ENCODE results near the gene RDX. TPM values are rescaled to one million over a fixed set of nuclear protein-coding genes. Genes with fewer than 3 reads are reported as not detected.
A peak's percentile ranks its signal among the peaks of the same experiment; 100 is the strongest.

RDX gene
- total and polyA plus RNA-seq, 2 of the 13 experiments (the other 11 are each of a cell fraction or from before 2014, with no cell fraction given): 20.7 to 63.1 TPM

DNA sequence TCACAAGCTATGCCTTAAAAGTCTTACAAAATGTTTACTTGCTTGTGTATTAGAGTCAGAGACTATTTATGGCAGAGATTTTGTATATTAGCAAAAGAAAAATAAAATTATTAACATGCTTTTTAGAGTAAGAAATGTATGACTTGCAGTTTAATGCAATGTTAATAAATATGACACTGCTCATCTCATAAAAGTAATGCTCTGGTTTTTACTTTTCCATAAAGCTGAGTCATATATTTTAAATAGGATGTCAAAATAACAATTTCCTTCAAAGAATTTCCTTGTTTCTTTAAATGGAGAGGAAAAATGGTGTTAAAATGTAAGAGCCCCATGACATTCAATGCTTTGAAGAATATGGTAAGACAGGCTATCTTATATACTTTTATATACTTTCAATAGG, 16.3 kb upstream of the RDX start:
- H3K36me3 ChIP-seq (replicated peaks in 1 of 2; ENCODE audit: control insufficient read depth in 1 of 2, insufficient read depth in 2 of 2, low read length in 2 of 2): no peaks in the 10 kb centered on the region
- H2AFZ ChIP-seq (ENCODE audit: low read length): no peak overlapping the region
- peaks cover 11% of the 10 kb centered on the region for H3K4me1 ChIP-seq (ENCODE audit: insufficient read depth, low read length)
- no peak for ATAC-seq
- intact Hi-C loops (cut with micrococcal nuclease; ENCODE audit: unreplicated experiment) (no loop called here), in situ Hi-C loops (cut with HindIII; ENCODE audit: extremely low pct_ligation_motif_present, low pct_unique_long_range_greater_than_20kb) (no loop called here)
- no peak overlapping the region for H3K27ac ChIP-seq (ENCODE audit: extremely low read length, insufficient read depth, low read length)
- no peaks in the 10 kb centered on the region for H3K79me2 ChIP-seq (ENCODE audit: insufficient read depth, low read length)
- H4K20me1 ChIP-seq (ENCODE audit: insufficient read depth, low read length): no peaks in the 10 kb centered on the region
- no peak overlapping the region for H3K4me2 ChIP-seq (ENCODE audit: low read depth, low read length)
- H3K4me3 ChIP-seq (replicated peaks in 1 of 3; ENCODE audit: insufficient read depth in 1 of 3, low read depth in 2 of 3, low read length in 3 of 3): no peak overlapping the region
- H3K9me3 ChIP-seq (ENCODE audit: low read length): no peaks in the 10 kb centered on the region
- TF ChIP-seq NFE2L2 (IDR thresholded peaks at IDR 0.05; ENCODE audit: low read length): 0 out of 2 replicates have a peak, but pooled peaks have one; percentile 8
- TF ChIP-seq, protein P1, sequence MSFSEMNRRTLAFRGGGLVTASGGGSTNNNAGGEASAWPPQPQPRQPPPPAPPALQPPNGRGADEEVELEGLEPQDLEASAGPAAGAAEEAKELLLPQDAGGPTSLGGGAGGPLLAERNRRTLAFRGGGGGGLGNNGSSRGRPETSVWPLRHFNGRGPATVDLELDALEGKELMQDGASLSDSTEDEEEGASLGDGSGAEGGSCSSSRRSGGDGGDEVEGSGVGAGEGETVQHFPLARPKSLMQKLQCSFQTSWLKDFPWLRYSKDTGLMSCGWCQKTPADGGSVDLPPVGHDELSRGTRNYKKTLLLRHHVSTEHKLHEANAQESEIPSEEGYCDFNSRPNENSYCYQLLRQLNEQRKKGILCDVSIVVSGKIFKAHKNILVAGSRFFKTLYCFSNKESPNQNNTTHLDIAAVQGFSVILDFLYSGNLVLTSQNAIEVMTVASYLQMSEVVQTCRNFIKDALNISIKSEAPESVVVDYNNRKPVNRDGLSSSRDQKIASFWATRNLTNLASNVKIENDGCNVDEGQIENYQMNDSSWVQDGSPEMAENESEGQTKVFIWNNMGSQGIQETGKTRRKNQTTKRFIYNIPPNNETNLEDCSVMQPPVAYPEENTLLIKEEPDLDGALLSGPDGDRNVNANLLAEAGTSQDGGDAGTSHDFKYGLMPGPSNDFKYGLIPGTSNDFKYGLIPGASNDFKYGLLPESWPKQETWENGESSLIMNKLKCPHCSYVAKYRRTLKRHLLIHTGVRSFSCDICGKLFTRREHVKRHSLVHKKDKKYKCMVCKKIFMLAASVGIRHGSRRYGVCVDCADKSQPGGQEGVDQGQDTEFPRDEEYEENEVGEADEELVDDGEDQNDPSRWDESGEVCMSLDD (CRISPR knock-in tag; IDR thresholded peaks at IDR 0.05; ENCODE audit: borderline replicate concordance): no peak
- no peaks in the 10 kb centered on the region for H3K27me3 ChIP-seq (ENCODE audit: control insufficient read depth in 1 of 2, insufficient read depth in 2 of 2, low read length in 2 of 2)
- ChIA-PET POLR2A (no interaction called here), CTCF (ENCODE audit: low intra/inter-chr PET ratio, low total read pairs) (no interaction called here)
- no peak for FAIRE-seq
- no peak for DNase-seq (ENCODE audit: low spot score)
- H3K9ac ChIP-seq (ENCODE audit: insufficient read depth, low read depth, low read length): no peak overlapping the region
- BruUV-seq (replicated peaks): no TSS peak

DNA sequence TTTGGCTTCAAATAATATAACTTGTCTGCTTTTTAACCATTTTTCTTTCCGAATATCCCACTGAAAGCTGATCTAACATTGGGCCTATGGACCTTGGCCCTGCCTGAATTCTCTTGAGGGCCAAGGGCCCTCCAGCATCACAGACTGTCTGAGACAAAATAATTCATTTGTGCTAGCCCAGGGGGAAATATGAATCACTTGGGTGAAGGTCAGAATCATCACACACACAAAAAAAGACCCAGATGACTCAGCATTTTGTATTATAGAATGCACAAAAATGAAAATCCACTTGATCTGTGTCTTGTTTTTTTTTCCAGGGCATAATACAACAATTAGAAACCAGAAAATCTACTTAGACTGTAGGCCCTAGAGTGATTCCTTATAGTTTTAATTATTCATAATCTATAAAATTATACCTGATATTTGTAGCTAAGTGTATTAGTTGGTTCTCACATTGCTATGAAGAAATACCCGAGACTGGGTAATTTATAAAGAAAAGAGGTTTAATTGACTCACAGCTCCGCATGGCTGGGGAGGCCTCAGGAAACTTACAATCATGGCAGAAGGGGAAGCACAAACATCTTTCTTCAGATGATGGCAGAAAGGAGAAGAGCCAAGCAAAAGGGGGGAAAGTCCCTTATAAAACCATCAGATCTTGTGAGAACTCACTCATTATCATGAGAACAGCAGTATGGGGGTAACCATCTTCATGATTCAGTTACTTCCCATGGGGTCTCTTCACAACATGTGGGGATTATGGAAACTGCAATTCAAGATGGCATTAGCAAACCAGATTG, 15.6 kb upstream of the RDX start:
- CTCF ChIA-PET (ENCODE audit: low intra/inter-chr PET ratio, low total read pairs): no interaction called here
- TF ChIP-seq MAFK (conservative IDR thresholded peaks at IDR 0.05 in 1 of 2, IDR thresholded peaks at IDR 0.05 in 1 of 2; ENCODE audit: low read length in 2 of 2) (peak; percentile 81 to 86), MAFF (IDR thresholded peaks at IDR 0.05; ENCODE audit: low read depth, low read length) (peak; percentile 80), NFKB2 (CRISPR knock-in tag; IDR thresholded peaks at IDR 0.05; ENCODE audit: borderline replicate concordance) (no peak), FOSL2 (CRISPR knock-in tag; IDR thresholded peaks at IDR 0.05) (peak; percentile 62), HOXA3 (CRISPR knock-in tag; IDR thresholded peaks at IDR 0.05) (no peak), HES4 (CRISPR knock-in tag; IDR thresholded peaks at IDR 0.05; ENCODE audit: borderline replicate concordance) (no peak), STAT6 (CRISPR knock-in tag; IDR thresholded peaks at IDR 0.05; ENCODE audit: borderline replicate concordance) (no peak), NFE2L2 (IDR thresholded peaks at IDR 0.05; ENCODE audit: low read length) (peak; percentile 95), IRF1 (CRISPR knock-in tag; IDR thresholded peaks at IDR 0.05; ENCODE audit: low read depth) (no peak), POGZ (CRISPR knock-in tag; IDR thresholded peaks at IDR 0.05) (no peak)
- Histone ChIP-seq H3K4me3 (replicated peaks in 1 of 3; ENCODE audit: insufficient read depth in 1 of 3, low read depth in 2 of 3, low read length in 3 of 3) (no peak overlapping the region), H4K20me1 (ENCODE audit: insufficient read depth, low read length) (no peaks in the 10 kb centered on the region), H3K9ac (ENCODE audit: insufficient read depth, low read depth, low read length) (no peak overlapping the region), H3K36me3 (replicated peaks in 1 of 2; ENCODE audit: control insufficient read depth in 1 of 2, insufficient read depth in 2 of 2, low read length in 2 of 2) (no peaks in the 10 kb centered on the region), H3K4me1 (ENCODE audit: insufficient read depth, low read length) (peaks cover 11% of the 10 kb centered on the region), H2AFZ (ENCODE audit: low read length) (no peak overlapping the region), H3K79me2 (ENCODE audit: insufficient read depth, low read length) (no peaks in the 10 kb centered on the region), H3K4me2 (ENCODE audit: low read depth, low read length) (no peak overlapping the region), H3K27ac (ENCODE audit: extremely low read length, insufficient read depth, low read length) (no peak overlapping the region), H3K27me3 (ENCODE audit: control insufficient read depth in 1 of 2, insufficient read depth in 2 of 2, low read length in 2 of 2) (no peaks in the 10 kb centered on the region), H3K9me3 (ENCODE audit: low read length) (no peaks in the 10 kb centered on the region)
- POLR2A ChIA-PET: no interaction called here
- FAIRE-seq (no peak), DNase-seq (ENCODE audit: low spot score) (no peak), ATAC-seq (no peak)
- in situ Hi-C loops (cut with HindIII; ENCODE audit: extremely low pct_ligation_motif_present, low pct_unique_long_range_greater_than_20kb): no loop called here
- whole genome bisulfite sequencing (ENCODE audit: low lambda C conversion rate): 76% methylated on average over 3 of the region's 3 CpGs
- BruUV-seq (replicated peaks): no TSS peak
- intact Hi-C loops (cut with micrococcal nuclease; ENCODE audit: unreplicated experiment): no loop called here

Data from HepG2 (cell line).